Liver (tissue), 9 donors: ENCODE results near the gene IL1RL1. TPM values are rescaled to one million over a fixed set of nuclear protein-coding genes. Genes with fewer than 3 reads are reported as not detected.

Source experiments
- DNase-seq: peaks from one replicate; pipeline ENCODE4 v3.0.0-alpha.2; 2017; ENCODE audit warnings: low spot score
- H3K27ac ChIP-seq, 2 donors: one replicate each; pipeline ENCODE4 v1.7.0; 2013; ENCODE audit warnings: inconsistent platforms in 2 of 2, low read length in 2 of 2, control low read depth in 1 of 2, low read depth in 1 of 2, mild to moderate bottlenecking in 1 of 2
- H3K27me3 ChIP-seq, 4 donors: one replicate each; pipeline versions ENCODE4 v1.6.1 to v1.7.0; 2013; ENCODE audit warnings: low read length in 3 of 4, inconsistent platforms in 1 of 4, mild to moderate bottlenecking in 1 of 4, moderate library complexity in 1 of 4; ENCODE audit not compliant: control insufficient read depth in 4 of 4, insufficient read depth in 4 of 4
- H3K36me3 ChIP-seq, 4 donors: one replicate each; pipeline versions ENCODE4 v1.6.1 to v1.7.0; 2013; ENCODE audit warnings: low read length in 3 of 4, mild to moderate bottlenecking in 3 of 4, low read depth in 1 of 4, moderate library complexity in 1 of 4; ENCODE audit not compliant: control insufficient read depth in 4 of 4, insufficient read depth in 3 of 4
- H3K4me1 ChIP-seq, 4 donors: one replicate each; pipeline versions ENCODE4 v1.6.1 to v1.7.0; 2013; ENCODE audit warnings: low read length in 3 of 4, mild to moderate bottlenecking in 3 of 4, moderate library complexity in 1 of 4; ENCODE audit not compliant: control insufficient read depth in 4 of 4, insufficient read depth in 4 of 4
- H3K4me3 ChIP-seq, 3 donors: one replicate each; pipeline versions ENCODE4 v1.6.1 to v1.7.0; 2013; ENCODE audit warnings: low read length in 3 of 3, control low read depth in 1 of 3, low read depth in 1 of 3, mild to moderate bottlenecking in 1 of 3
- H3K9ac ChIP-seq, 2 donors: one replicate each; pipeline ENCODE4 v1.7.0; 2013; ENCODE audit warnings: low read length in 2 of 2, mild to moderate bottlenecking in 2 of 2, moderate library complexity in 2 of 2, control low read depth in 1 of 2, low read depth in 1 of 2
- H3K9me3 ChIP-seq, 4 donors: one replicate each; pipeline versions ENCODE4 v1.6.1 to v1.7.0; 2013; ENCODE audit warnings: low read length in 3 of 4; ENCODE audit not compliant: control insufficient read depth in 4 of 4
- CTCF ChIP-seq: fragments of 150-350 bp; IDR thresholded peaks from 2 replicates; pipeline ENCODE4 v1.5.1; 2017; ENCODE audit warnings: improper control_type of control experiment, low read depth, low read length; ENCODE audit not compliant: missing input control
- FOXA2 ChIP-seq: IDR thresholded peaks from 2 replicates; pipeline ENCODE4 v1.6.1; 2016; ENCODE audit warnings: antibody characterized with exemption
- HNF4A ChIP-seq, 2 donors: conservative IDR thresholded peaks; 2 replicates each; pipeline ENCODE4 v1.6.1; 2016; ENCODE audit warnings: antibody characterized with exemption in 2 of 2, mild to moderate bottlenecking in 2 of 2
- HNF4G ChIP-seq: IDR thresholded peaks from 2 replicates; pipeline ENCODE4 v1.6.1; 2016; ENCODE audit warnings: antibody characterized with exemption
- JUND ChIP-seq, 2 donors: IDR thresholded peaks; 2 replicates each; pipeline ENCODE4 v1.6.1; 2016; ENCODE audit warnings: antibody characterized with exemption in 2 of 2
- NR2F2 ChIP-seq: IDR thresholded peaks from 2 replicates; pipeline ENCODE4 v1.6.1; 2016; ENCODE audit warnings: antibody characterized with exemption
- REST ChIP-seq: IDR thresholded peaks from 2 replicates; pipeline ENCODE4 v1.6.1; 2016; ENCODE audit warnings: antibody characterized with exemption, mild to moderate bottlenecking
- RXRA ChIP-seq, 2 donors: IDR thresholded peaks; 2 replicates each; pipeline ENCODE4 v1.6.1; 2017 to 2018; ENCODE audit warnings: antibody characterized with exemption in 2 of 2, mild to moderate bottlenecking in 1 of 2
- TAF1 ChIP-seq: conservative IDR thresholded peaks from 2 replicates; pipeline ENCODE4 v1.6.1; 2016; ENCODE audit warnings: antibody characterized with exemption, mild to moderate bottlenecking
- YY1 ChIP-seq: IDR thresholded peaks from 2 replicates; pipeline ENCODE4 v1.6.1; 2016; ENCODE audit warnings: antibody characterized with exemption, mild to moderate bottlenecking
- ZBTB33 ChIP-seq: IDR thresholded peaks from 2 replicates; pipeline ENCODE4 v1.6.1; 2016; ENCODE audit warnings: antibody characterized with exemption
- WGBS: extraction: QIAGEN DNeasy Blood & Tissue Kit; methylation state at CpG from one replicate; pipeline ENCODE4 v1.1.7; 2013; 5-methylcytosine and 5-hydroxymethylcytosine counted together
- polyA plus RNA-seq, 2 donors: library from polyadenylated mRNA; stranded (reverse) in 1 of 2; unstranded in 1 of 2; fragments of 200-250 nt in 1 of 2; fragments of >200 nt in 1 of 2; fragmentation: Nextera tagmentation in 1 of 2; extraction: Ambion mirVana in 1 of 2; gene quantifications; one replicate each; pipeline versions ENCODE4 v1.2.1 to v1.2.3, GENCODE V29; 2013 to 2015
- total RNA-seq, 2 donors: library from RNA; depleted of rRNA; stranded (reverse); fragments of >200 nt; gene quantifications; one replicate each; pipeline ENCODE4 v1.2.3, GENCODE V29; 2014
- donor health status: healthy.
- donor health status: healthy.
- donor health status: healthy.
- donor health status: healthy.
- donor health status: healthy.

IL1RL1 gene
- total and polyA plus RNA-seq, 4 donors: 0.75 to 6.2 (median 3.2) TPM

DNA sequence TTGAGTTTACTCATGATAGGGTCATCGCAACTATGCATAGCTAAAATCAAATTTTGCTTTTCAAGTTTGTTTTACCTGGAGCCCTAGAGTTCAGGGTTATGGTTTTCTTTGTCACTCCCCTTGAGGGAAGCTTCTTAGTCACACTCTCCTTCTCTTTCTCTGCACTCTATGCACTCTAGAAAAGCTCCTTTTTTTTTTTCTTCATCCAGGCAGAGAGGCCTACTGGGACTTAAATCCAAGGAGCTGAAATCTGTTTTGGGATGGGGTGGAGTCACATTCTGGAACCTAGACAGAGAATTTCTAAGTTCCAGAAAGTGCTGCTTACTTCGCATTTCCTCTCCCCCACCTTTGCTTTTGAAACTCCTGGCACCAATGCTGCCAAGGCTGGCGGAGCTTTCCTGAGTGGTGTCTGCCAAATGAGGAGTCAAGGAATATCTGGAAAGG, 25.2 kb downstream of the IL1RL1 start:
- no peak overlapping the region for H3K4me3 ChIP-seq
- H3K36me3 ChIP-seq: no peaks in the 10 kb centered on the region
- WGBS: 84% methylated on average over 3 of the region's 3 CpGs
- no peak for DNase-seq
- no peak overlapping the region for H3K9ac ChIP-seq
- H3K9me3 ChIP-seq: no peaks in the 10 kb centered on the region
- no peaks in the 10 kb centered on the region for H3K4me1 ChIP-seq
- H3K27me3 ChIP-seq: no peaks in the 10 kb centered on the region
- peak overlapping the region in 1 of 2 donors; percentile 8 for H3K27ac ChIP-seq
- TF ChIP-seq NR2F2 (no peak), ZBTB33 (no peak), JUND (IDR thresholded peaks at IDR 0.05) (no peak), HNF4A (conservative IDR thresholded peaks at IDR 0.05) (no peak), TAF1 (no peak), RXRA (IDR thresholded peaks at IDR 0.05) (no peak), YY1 (no peak), FOXA2 (no peak), REST (no peak)

GRCh38 chr2:102337012-102337411, 25.6 kb downstream of the IL1RL1 start:
- Histone ChIP-seq H3K9me3 (no peaks in the 10 kb centered on the region), H3K36me3 (no peaks in the 10 kb centered on the region), H3K4me1 (no peaks in the 10 kb centered on the region), H3K4me3 (no peak overlapping the region), H3K27ac (peak overlapping the region in 1 of 2 donors; percentile 8), H3K27me3 (no peaks in the 10 kb centered on the region), H3K9ac (no peak overlapping the region)
- WGBS: 64% methylated on average over 1 of the region's 1 CpG
- DNase-seq: no peak
- TF ChIP-seq RXRA (IDR thresholded peaks at IDR 0.05) (peak in 1 of 2 donors; percentile 19), HNF4G (no peak)

DNA sequence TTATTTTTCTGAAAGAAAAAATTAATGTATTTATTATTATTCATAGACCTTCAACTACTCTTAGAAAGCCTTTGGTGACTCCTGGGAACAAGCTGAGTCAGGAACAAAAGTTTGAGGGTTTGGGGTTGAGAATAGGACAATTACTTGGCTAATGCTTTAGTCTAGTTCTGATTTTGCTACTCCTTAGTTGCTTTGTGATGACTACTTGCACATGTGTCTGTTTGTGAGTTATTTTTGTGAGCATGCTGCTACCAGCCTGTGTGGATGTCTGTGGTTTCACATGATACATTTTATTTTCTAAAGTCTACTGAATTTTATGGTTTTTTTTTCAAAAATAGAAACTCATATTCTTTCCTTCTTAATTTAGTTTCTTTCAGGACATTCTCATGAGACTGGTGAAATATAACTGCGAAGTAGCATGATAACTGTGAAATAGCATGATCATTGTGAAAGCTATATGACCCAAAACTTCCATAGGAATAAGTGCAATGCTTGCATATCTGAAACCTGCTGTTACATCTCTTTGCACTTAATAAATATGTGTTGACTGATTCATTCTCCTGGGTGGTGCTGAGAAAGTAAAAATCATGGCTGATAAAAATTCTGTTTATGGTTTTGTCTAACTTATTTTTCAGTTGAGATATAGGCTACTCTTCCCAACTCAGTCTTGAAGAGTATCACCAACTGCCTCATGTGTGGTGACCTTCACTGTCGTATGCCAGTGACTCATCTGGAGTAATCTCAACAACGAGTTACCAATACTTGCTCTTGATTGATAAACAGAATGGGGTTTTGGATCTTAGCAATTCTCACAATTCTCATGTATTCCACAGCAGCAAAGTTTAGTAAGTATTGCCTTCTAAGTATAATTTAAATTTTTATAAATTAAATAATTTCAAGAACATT, 26.4 kb downstream of the IL1RL1 start:
- H3K9ac ChIP-seq: no peak overlapping the region
- H3K9me3 ChIP-seq: no peaks in the 10 kb centered on the region
- 80% methylated on average over 3 of the region's 3 CpGs for WGBS
- DNase-seq: no peak
- TF ChIP-seq YY1: no peak
- TF ChIP-seq CTCF: no peak
- no peak for TF ChIP-seq HNF4A (conservative IDR thresholded peaks at IDR 0.05)
- no peak for TF ChIP-seq ZBTB33
- TF ChIP-seq RXRA (IDR thresholded peaks at IDR 0.05): no peak
- H3K4me1 ChIP-seq: no peaks in the 10 kb centered on the region
- H3K36me3 ChIP-seq: no peaks in the 10 kb centered on the region
- no peaks in the 10 kb centered on the region for H3K27me3 ChIP-seq
- H3K4me3 ChIP-seq: no peak overlapping the region
- H3K27ac ChIP-seq: no peak overlapping the region
